Activated naive CD4-positive, alpha-beta T cell treated with anti-CD3 and anti-CD28 coated beads, Interleukin-2, amount 50 U/mL, for 72 hours (primary cell): ENCODE results near the gene SYT6. TPM values are rescaled to one million over a fixed set of nuclear protein-coding genes. Genes with fewer than 3 reads are reported as not detected.

ENCODE experiments used
- ATAC-seq, 2 donors: fragments of 150-1000 bp; cut with Tn5 transposase; 2 replicates each; pipeline ENCODE4 v1.10.0; 2021; ENCODE audit warnings: mild to moderate bottlenecking in 2 of 2, moderate library complexity in 2 of 2
- DNase-seq, 2 donors: peaks; one replicate each; pipeline ENCODE4 v3.0.0; 2021 to 2022; ENCODE audit warnings: low spot score in 2 of 2
- H3K27ac Mint-ChIP-seq, 2 donors: one replicate each; pipeline ENCODE4 v1.8.0; 2022; ENCODE audit warnings: mild to moderate bottlenecking in 2 of 2, mixed read lengths in 2 of 2
- H3K36me3 Mint-ChIP-seq, 2 donors: one replicate each; pipeline ENCODE4 v1.8.0; 2022; ENCODE audit warnings: mixed read lengths in 2 of 2
- H3K9me3 Mint-ChIP-seq, 2 donors: one replicate each; pipeline ENCODE4 v1.8.0; 2022; ENCODE audit warnings: mixed read lengths in 2 of 2
- total RNA-seq, 2 donors: library from RNA; stranded (reverse); gene quantifications; one replicate each; pipeline ENCODE4 v1.2.3, GENCODE V29; 2022

Gene SYT6, protein sequence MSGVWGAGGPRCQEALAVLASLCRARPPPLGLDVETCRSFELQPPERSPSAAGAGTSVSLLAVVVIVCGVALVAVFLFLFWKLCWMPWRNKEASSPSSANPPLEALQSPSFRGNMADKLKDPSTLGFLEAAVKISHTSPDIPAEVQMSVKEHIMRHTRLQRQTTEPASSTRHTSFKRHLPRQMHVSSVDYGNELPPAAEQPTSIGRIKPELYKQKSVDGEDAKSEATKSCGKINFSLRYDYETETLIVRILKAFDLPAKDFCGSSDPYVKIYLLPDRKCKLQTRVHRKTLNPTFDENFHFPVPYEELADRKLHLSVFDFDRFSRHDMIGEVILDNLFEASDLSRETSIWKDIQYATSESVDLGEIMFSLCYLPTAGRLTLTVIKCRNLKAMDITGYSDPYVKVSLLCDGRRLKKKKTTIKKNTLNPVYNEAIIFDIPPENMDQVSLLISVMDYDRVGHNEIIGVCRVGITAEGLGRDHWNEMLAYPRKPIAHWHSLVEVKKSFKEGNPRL
- under 1 TPM in 1 of 2 donors, not detected in 1; 0.11 TPM for total RNA-seq

DNA sequence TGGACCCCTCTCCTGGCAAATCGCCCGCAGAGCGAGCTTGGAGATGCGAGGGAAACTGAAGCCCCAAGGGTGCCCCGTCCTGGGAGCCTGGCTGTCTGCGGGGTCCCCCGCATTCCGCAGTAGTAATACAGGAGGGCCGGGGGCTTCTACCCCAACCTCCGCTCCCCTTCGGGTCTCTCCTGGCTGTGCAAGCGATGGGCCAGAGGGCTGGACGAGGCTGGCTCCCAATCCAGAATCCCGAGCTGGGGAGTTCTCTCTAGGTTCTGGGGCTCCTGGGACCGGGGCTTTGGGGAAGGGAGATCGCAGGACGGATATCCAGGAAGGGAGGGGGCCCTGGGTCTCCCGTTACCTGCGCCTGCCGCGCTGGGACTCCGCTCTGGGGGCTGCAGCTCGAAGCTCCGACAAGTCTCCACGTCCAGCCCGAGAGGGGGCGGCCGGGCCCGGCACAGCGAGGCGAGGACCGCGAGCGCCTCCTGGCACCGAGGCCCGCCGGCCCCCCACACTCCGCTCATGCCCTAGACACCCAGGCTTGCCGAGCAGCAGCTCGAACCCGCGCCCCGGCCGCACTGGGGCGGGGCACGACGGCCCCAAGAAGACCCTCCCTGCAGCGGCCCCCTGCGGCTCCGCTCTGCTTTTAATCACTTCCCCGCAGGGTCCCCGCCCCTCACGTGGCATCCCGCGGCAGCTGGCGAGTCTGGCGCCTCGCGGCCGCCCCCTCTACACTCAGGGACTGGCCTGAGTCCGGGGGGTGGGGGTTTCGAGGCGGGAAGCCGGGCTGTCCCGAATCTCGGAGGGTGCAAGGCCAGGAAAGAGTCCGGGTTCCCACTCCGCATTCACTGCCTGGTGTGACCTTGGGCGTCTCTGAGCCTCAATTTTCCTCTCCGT, at the start of gene SYT6:
Gene SYT6, minus strand, starts transcription at position 609 of the 885 bp plus-strand sequence. Its CDS starts 97 bp downstream, at position 512.
- H3K9me3 Mint-ChIP-seq: no peaks in the 10 kb centered on the region

DNA sequence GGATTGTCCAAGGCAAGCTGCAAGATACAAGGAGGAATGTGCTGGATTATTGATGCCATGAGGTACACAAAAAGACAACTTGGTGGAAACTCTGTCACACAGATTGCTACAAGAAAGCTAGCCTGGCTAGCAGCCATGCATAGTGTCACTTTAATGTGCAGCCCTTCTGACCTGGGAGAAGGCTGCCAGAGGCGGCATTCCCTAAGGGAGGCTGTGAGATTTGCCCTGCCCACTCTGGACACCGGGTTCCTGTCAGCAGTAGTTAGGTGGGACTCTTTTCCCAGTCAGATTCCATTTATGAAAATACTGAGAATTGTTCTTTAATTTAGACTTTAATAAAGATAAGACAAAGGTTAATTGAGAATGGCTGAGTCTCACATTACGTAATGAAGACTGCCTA, 47.8 kb upstream of the SYT6 start:
- DNase-seq (no peak), ATAC-seq (no peak)
- Mint-ChIP-seq H3K9me3 (no peaks in the 10 kb centered on the region), H3K27ac (no peak overlapping the region), H3K36me3 (no peaks in the 10 kb centered on the region)

More for the DNA sequence above, at the start of gene SYT6:
- H3K36me3 Mint-ChIP-seq: peaks cover 0 to 9% of the 10 kb centered on the region in 2 donors
- DNase-seq (peak in 1 of 2 donors; percentile 10), ATAC-seq (peak; percentile 18 to 27)
- H3K27ac Mint-ChIP-seq: no peak within 1 kb of the TSS

DNA sequence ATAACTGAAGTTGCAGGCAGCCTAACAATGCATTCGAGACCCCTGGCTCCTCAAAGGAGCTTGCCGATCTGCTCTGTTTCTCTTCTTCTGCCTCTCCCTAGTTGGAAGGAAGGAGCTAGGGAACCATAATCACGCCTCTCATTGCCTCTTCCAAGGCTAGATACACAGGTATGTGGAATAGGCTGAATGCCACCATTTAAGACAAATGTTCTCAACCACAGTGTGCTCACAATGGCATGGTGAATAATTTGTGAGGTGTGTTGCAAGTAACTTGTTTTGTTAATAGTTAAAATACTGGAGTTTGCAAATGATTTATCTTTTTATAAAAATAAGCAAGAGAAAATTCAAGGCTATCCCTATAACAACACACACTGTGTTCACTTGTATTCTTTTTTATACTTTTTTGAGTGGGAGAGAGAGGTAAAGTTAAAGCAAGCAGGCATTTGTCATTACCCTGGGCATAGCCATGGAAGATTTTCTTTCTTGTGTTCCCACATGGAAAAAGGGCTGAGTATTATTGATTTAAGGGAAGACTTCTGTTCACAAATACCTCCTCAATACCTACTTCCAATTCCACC, 45.4 kb upstream of the SYT6 start:
- no peak for ATAC-seq
- Mint-ChIP-seq H3K36me3 (no peaks in the 10 kb centered on the region), H3K27ac (no peak overlapping the region), H3K9me3 (no peaks in the 10 kb centered on the region)
- DNase-seq: no peak

DNA sequence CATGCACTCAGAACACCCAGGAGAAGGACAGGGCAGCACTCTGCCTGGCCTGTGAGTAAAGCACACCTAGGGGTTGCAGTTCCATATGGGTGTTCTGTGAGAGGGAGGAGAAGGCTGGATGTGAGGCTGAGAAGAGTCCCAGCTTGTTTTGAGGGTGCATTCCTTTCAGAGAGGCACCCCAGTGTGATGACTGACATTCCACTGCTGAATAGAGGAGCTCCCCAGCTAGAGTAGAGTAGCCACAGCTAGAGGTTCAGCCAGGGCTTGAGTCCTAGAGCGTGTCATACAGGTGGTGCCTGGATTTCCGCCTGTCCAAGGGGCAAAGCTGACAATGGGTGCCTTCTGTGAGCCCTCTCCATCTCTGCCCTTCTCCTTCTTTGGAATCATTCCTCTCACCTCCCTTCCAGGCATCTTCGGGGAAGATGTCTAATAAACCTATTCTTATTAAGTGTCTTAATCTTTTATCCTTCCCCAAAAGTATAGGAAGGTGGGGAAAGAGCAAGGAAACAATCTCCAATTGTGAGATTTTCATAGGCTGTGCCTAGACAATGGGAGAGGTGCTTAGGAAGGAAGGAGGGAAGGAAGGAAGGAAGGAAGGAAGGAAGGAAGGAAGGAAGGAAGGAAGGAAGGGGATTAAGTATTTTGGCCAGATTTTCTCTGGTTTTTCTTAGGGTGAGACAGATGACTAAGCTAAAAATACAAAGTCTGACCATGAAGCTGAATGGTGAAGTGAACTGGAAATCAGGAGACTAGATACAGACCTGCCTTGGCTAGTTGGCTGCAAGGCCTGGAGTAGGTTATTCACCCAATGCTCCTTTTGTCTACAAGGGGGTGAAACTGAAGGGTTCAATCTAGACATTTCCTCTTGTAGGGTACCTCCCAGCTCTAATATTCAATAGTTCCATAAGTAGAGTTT, 43.6 kb upstream of the SYT6 start:
- no peaks in the 10 kb centered on the region for H3K9me3 Mint-ChIP-seq
- H3K36me3 Mint-ChIP-seq: no peaks in the 10 kb centered on the region
- DNase-seq: no peak
- H3K27ac Mint-ChIP-seq: no peak overlapping the region
- ATAC-seq: no peak

DNA sequence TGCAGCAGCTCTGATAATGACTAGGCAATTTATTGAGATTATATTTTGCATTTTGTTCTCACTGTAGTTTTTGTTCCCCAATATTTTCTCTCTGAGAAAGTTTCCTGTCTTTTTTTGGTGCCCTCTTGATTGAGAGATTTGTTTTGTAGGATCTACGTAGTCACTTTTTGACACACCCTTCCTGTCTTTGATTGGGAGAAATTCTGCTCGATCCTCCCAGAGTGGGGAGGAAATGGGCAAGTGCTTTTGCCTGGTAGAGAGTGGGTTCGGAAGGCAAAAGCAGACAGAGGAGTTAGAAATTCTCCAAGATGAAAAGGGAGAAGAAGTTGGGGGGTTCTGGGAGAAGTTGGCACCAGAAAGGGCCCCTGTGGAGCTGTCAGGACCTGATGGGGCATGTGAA, 42.1 kb upstream of the SYT6 start:
- no peak for DNase-seq
- no peaks in the 10 kb centered on the region for H3K36me3 Mint-ChIP-seq
- ATAC-seq: no peak
- H3K9me3 Mint-ChIP-seq: no peaks in the 10 kb centered on the region
- peak overlapping the region in 1 of 2 donors; percentile 13 for H3K27ac Mint-ChIP-seq

DNA sequence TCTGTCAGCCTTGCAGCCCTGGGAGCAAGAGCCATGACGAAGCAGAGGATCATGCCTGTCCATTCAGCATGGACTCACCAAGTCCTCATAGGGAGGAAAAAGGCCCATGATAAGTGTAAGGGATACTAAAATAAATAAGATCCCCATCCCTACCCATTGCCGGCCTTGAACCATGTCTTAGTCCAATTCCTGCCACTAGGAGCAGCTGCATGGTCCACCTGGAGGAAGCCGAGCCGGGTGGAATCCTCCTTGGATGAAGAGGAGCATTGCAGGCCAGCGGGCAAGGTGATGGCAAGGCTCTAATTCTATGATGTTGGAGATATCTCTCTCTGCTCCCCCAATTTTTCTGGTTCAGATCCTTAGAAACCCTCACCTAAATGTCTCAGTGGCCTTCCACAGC, 38.7 kb upstream of the SYT6 start:
- ATAC-seq (no peak), DNase-seq (no peak)
- H3K27ac Mint-ChIP-seq: no peak overlapping the region
- no peaks in the 10 kb centered on the region for H3K36me3 Mint-ChIP-seq
- no peaks in the 10 kb centered on the region for H3K9me3 Mint-ChIP-seq

DNA sequence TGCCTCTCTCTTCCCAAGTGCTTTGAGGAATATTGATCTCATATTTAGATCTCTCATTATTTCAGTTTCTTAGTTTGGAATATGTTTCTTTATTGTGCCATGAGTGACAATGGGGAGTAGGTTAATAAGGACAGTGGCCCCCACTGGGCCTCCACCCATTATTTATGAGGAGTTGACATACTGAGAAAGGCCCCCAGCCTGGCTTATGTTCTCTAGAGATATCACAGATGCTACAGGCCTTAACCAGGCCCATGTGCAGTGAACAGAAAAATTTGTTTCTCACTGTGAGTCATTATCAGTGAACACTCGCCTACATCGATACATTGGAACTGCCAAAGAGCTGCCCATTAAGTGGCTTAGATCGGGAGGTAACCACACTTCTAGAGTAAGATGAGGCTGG, 35.7 kb upstream of the SYT6 start:
- DNase-seq: no peak
- Mint-ChIP-seq H3K27ac (no peak overlapping the region), H3K9me3 (no peaks in the 10 kb centered on the region), H3K36me3 (no peaks in the 10 kb centered on the region)
- no peak for ATAC-seq

DNA sequence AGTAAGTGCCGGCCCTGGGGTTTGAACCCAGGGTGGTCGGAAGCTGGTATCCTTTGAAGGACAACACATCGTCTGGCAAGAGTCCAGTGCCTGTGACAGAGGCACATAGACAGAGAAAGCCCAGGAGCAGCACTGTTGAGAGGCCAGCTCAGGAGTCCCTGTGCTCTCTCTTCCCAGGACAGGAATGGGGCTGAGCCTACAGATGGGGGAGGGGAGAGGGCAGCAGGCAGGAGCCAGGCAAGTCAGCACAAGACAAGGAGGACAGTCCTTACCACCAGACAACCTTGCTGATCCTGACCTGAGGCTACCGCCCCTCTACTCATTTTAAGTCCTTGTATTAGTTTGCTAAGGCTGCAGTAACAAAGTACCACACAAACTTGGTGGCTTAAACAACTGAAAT, 27.7 kb upstream of the SYT6 start:
- no peak overlapping the region for H3K27ac Mint-ChIP-seq
- H3K9me3 Mint-ChIP-seq: no peaks in the 10 kb centered on the region
- DNase-seq: no peak
- H3K36me3 Mint-ChIP-seq: no peaks in the 10 kb centered on the region
- no peak for ATAC-seq

DNA sequence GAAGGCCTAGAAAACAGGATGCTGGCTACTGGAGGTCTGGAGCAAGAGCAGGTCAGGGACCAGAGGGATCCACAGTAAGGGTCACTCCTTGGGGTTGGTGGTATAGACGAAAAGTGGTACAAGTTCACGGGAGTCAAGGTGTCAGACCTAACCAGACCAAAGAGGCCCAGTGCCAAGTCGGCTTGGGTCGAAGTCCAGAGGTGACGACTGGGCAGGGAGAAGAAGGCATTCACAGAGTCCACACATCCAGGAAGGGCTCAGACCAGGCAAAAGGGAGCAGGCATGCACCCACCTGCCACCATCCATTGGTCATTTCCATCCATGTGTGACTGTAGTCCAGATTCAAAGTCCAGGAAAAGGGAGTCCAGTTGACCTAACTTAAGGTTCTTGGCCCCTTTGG, 27.1 kb upstream of the SYT6 start:
- Mint-ChIP-seq H3K36me3 (no peaks in the 10 kb centered on the region), H3K9me3 (no peaks in the 10 kb centered on the region), H3K27ac (no peak overlapping the region)

DNA sequence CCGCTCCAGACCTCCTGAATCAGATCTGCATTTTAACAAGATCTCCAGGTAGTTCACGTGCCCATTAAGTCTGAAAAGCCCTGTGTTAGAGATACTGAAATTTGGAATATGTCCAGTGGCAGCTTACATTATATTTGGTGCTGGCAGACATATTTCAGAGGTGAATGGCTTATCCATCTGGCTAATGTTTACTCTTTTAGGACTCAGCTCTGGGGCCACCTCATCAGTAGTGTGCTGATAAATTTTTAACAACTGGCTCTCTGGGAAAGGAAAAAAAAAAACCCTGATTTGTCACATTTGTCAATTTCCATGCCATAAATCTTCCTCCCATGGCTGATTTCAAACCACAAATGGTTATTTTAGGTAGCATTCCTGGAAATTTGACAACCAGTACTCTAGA, 25.3 kb upstream of the SYT6 start:
- Mint-ChIP-seq H3K36me3 (no peaks in the 10 kb centered on the region), H3K27ac (no peak overlapping the region), H3K9me3 (no peaks in the 10 kb centered on the region)
- ATAC-seq (no peak), DNase-seq (no peak)

More for the DNA sequence above, 27.1 kb upstream of the SYT6 start:
- ATAC-seq (no peak), DNase-seq (no peak)

DNA sequence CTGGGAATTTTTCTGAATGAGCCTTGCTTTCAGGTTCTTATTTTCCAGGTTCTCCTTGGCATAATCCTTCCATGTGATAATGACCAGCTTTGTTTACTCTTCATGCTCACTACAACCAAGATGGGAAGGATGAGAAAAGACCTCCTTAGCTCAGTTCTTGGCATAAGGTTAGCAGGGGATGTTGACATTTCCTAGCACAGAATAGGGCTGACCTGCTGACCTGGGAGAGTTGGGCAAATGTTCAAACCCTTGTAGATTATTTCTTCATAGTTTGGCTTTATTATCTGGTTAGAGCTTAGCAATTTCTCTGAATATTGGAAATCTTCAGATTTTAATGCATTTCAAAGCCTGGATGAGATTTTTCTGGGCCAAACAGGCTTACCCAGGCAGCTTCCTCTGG, 23.6 kb upstream of the SYT6 start:
- no peak for ATAC-seq
- no peaks in the 10 kb centered on the region for H3K9me3 Mint-ChIP-seq
- no peak overlapping the region for H3K27ac Mint-ChIP-seq
- H3K36me3 Mint-ChIP-seq: no peaks in the 10 kb centered on the region
- DNase-seq: no peak

DNA sequence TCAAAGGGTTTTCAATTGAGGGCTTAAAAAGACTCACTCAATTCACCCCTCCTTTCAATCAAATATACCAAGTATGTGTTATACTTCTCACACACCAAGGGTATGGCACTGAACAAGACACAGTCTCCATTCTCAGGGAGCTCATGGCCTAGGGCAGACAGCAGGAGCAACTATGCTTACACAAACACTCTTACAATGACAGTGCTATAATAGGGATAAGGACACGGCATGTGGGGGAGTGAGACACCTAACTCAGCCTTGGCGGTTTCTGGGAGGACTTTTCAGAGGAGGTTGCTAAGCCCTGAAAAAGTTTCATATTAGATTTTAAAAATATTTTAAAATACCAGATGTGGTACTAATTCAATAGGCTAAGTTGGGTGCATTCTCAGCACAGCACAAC, 22.7 kb upstream of the SYT6 start:
- DNase-seq (no peak), ATAC-seq (no peak)
- Mint-ChIP-seq H3K9me3 (no peaks in the 10 kb centered on the region), H3K36me3 (no peaks in the 10 kb centered on the region), H3K27ac (no peak overlapping the region)

DNA sequence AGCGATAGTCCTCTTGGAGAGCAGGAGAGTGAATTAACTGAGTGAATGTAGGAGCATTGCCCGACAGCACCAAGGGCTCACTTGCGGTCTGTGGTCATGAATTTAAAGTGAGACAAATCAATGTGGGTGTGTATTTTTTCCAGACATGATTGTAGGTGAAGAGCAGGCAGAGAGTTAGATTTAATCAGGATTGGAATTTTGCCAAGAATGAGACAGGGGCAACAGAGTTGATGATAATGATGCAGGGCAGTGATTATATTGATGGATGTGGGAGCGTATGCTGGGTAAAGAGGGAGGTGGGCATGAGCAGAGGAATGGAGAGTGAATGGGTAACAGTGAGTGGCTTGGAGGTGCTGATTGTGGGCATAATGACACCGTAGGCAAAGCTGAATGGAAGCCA, 20.0 kb upstream of the SYT6 start:
- Mint-ChIP-seq H3K36me3 (no peaks in the 10 kb centered on the region), H3K27ac (no peak overlapping the region), H3K9me3 (no peaks in the 10 kb centered on the region)
- ATAC-seq (no peak), DNase-seq (no peak)

DNA sequence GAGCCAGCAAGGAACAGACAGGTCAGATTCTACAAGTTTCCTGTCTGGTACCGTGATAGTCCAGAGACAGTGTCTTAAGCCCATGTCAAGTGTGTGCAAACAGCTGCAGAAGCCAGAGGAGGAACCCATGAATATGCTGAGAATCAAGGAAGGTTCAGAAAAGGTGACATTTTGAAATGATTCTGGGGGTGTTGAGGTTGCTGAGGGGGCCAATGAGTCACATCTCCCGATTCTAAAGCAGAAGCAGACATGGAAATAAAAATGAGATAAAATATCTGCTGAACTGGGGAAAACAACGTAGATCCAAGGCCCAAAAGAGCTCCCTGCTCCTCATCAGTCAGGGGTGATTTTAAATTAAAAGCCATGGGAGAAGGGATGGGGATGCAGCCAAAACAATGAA, 15.8 kb upstream of the SYT6 start:
- no peak for DNase-seq
- Mint-ChIP-seq H3K36me3 (no peaks in the 10 kb centered on the region), H3K9me3 (no peaks in the 10 kb centered on the region), H3K27ac (no peak overlapping the region)
- ATAC-seq: no peak

DNA sequence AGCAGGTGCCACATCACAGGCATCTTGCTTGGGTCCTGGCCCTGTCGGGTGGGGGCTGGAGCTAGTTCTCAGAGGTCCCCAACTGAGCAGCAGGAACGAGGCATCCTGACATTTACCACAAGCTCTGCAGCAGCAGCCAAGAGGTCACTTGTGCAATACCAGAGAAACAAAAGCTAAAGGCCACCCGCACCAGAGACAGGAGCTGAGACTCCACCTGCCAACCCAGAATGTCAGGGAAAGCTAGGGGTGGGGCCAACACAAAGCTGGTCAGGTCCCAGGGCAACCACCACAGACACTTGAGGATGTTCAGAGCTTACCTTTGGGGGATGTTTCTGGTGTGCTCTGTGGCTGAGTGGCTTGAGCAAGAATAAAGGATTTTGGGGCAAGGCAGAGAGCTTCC, 13.6 kb upstream of the SYT6 start:
- Mint-ChIP-seq H3K36me3 (no peaks in the 10 kb centered on the region), H3K27ac (no peak overlapping the region), H3K9me3 (no peaks in the 10 kb centered on the region)
- no peak for ATAC-seq
- no peak for DNase-seq

DNA sequence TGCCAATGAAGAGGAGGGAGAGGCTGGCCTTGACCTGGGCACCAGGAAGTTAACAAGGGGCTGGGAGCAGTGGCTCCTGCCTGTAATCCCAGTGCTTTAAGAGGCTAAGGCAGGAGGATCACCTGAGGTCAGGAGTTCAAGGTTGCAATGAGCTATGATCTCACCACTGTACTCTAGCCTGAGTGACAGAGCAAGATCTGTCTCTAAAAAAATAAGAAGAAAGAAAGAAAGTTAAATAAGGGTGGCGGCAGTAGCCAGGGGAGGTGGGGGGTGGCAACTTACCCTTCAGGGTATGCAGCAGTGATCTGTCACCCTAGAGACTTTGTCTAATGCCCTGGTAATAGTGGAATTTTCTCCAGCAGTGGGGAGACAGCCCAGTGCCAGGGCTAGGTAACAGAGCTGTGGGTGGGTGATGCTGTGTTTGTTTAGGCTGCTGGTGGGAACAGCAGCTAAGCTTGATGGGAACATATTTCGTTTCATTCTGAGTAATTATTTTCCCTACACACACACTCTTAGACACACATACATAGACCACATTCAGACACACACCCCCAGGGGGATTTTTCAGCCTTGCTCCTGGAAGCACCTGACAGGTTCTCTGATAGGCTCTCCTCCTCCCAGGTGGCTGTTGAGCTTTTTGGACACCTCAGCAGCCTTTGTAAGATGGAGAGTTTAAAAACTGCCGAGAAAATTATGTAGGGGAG, 11.3 kb upstream of the SYT6 start:
- Mint-ChIP-seq H3K9me3 (no peaks in the 10 kb centered on the region), H3K36me3 (no peaks in the 10 kb centered on the region), H3K27ac (peak overlapping the region in 1 of 2 donors; percentile 36)
- DNase-seq (peak in 1 of 2 donors; percentile 30), ATAC-seq (peak; percentile 26 to 92)
